ENCODE measurements around the gene VPS37D.
"Not testable (repeated sequence)": the region's sequence is repeated elsewhere in the genome, so short reads cannot be mapped to it uniquely, and the experiment has no call there.

VPS37D gene, protein sequence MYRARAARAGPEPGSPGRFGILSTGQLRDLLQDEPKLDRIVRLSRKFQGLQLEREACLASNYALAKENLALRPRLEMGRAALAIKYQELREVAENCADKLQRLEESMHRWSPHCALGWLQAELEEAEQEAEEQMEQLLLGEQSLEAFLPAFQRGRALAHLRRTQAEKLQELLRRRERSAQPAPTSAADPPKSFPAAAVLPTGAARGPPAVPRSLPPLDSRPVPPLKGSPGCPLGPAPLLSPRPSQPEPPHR

DNA sequence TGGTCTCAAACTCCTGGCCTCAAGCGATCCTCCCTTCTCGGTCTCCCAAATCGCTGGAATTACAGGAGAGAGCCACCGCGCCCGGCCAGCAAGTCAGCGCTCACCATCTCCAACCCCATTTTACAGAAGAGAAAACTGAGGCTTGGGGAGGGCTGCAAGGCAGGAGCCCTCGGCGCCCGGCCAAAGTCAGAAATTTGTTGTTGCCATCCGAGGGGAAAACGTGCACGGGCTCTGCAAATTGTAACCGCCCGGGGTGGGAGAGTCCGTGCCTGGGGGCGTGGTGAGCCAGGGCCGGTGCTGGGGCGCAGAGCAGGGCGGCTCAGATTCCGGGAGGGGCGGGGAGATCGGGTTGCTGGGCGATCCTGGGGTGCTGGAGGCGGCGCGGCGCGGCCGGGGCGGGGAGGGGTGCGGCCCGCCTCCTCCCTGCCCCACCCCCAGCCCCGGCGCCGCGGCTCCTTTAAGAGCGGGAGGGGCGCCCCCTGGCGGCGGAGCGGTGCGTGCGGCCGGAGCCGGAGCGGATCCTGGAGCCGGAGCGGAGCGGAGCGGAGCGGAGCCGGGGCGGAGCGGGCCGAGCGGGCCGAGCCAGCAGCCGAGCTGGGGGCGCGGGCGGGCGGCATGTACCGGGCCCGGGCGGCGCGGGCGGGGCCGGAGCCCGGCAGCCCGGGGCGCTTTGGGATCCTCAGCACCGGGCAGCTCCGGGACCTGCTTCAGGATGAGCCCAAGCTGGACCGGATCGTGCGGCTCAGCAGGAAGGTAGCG lies at the start of gene VPS37D:
Gene VPS37D (plus strand): TSS at position 488 of the 759 bp plus-strand sequence. CDS start 128 bp downstream, at position 616.
- peak; percentile 86 for DNase-seq (ENCODE audit: low read depth, low spot score)

DNA sequence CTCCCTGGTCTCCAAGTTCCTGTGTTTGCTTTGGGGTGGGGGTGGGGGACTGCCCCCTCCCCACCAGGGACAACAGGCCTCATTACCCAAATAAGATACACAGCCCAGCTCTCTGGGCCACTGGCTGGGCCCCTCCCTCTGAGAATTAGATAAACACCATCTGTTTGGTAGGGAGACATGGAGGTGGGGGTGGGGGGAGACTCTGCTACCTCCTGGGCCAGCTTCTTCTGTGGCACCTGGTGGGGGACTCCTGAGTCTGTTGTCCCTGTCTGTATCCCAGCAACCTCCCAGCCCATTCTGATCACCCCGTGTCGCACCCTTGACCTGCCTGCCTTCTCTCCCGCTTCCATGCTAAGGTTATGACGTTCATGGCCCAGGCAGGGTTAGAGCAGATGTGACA lies 49.1 kb upstream of the VPS37D start:
- no peak for DNase-seq (ENCODE audit: low read depth, low spot score)

DNA sequence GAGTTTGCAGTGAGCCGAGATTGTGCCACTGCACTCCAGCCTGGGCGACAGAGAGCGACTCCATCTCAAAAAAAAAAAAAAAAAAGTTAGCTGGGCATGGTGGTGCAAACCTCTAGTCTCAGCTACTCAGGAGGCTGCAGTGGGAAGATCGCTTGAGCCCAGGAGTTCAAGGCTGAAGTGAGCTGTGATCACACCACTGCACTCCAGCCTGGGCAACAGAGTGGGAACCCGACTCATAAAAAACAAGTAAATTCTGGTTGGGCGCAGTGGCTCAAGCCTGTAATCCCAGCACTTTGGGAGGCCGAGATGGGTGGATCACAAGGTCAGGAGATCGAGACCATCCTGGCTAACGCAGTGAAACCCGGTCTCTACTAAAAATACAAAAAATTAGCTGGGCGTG lies 48.2 kb upstream of the VPS37D start:
- not testable (repeated sequence) for DNase-seq (ENCODE audit: low read depth, low spot score)

DNA sequence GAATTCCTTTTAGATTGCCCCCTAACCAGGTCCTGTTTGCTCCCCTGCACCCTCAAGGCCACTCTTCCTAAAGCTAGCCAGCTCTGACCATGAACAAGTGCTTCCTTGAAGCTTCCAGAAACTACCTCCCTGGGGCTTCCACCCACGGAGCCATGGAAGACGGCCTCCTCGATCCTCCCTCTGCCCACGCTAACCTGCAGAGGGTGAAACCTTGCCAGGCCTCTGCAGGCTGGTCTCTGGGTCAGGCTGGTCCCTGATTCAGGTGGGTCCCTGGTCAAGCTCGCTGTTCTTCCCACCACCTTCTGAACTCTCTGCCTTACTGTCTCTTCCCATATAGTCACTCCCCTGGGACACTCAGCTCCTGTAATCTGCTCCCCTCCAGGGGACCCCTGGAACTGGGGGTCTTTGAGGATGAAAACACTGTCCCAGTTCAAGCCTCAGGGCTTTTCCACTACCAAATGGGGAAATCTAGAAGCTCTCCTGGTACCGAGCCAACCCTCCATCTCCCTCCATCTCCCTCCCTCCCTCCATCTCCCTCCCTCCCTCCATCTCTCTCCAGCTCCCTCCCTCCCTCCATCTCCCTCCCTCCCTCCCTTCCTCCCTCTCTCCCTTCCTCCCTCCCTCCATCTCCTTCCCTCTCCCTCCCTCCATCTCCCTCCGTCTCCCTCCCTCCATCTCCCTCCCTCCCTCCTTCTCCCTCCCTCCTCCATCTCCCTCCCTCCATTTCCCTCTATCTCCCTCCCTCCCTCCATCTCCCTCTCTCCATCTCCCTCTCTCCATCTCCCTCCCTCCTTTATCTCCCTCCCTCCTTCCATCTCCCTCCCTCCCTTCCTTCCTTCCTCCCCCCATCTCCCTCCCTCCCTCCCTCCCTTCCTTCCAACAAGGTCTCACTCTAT lies 46.2 kb upstream of the VPS37D start:
- DNase-seq (ENCODE audit: low read depth, low spot score) = no peak

DNA sequence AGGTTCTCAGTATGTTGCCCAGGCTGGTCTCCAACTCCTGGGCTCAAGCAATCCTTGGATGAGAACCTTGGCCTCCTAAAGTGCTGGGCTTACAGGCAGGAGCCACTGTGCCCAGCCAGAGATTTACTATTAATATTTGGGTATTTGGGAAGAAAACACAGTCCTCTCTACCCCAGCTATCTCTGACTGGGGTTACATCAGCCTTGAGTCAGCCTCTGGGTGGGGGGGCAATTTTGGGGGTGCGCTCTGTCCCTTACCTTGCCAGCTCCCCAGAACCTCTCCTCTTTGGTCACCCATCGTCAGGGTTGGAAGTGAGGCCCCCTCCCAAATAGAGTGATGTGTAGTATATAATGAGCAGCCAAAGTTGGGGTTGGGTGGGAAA lies 45.1 kb upstream of the VPS37D start:
- DNase-seq (ENCODE audit: low read depth, low spot score) = no peak

DNA sequence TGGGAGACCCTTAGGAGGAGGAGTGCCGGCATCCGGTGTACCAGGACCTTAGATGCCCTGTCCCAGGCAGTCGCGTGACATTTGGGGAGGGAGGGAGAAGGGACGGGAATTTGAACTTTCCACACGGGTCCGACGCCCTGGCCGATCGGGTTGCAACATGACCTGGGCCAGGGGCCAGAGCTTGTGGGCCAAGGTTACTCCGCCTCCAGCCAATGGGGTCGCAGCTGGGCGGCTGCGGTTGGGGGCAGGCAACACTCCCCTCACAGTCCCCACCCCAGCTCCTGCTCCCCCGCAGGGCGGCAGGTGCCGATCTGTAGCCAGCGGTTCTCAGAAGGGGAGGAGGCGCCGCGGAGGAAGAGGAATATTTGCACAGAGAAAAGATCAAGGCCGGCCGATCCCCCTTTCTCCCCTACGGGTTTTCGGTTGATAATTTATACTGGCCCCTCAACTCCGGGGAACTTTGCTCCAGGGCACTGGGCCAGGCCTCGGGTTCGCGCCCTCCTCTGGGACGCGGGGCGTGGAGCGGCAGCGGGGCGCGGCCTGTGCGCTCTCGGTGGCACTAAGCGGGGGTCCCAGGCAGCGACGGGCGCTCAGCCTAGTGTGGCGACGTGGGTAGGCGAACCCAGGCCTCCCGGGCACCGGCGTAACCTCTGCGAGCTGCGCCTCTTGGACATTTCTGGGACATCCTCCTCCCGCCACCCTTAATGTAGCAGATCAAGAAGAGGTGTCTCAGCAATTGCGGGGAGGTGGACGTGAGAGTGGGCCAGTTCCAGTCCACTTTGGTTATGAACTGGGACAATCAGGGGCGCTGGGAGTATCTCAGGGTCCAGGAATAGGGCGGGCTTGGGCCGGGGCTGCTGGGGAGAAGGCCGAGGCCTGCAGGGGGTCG lies 44.5 kb upstream of the VPS37D start:
- peak; percentile 70 for DNase-seq (ENCODE audit: low read depth, low spot score)

DNA sequence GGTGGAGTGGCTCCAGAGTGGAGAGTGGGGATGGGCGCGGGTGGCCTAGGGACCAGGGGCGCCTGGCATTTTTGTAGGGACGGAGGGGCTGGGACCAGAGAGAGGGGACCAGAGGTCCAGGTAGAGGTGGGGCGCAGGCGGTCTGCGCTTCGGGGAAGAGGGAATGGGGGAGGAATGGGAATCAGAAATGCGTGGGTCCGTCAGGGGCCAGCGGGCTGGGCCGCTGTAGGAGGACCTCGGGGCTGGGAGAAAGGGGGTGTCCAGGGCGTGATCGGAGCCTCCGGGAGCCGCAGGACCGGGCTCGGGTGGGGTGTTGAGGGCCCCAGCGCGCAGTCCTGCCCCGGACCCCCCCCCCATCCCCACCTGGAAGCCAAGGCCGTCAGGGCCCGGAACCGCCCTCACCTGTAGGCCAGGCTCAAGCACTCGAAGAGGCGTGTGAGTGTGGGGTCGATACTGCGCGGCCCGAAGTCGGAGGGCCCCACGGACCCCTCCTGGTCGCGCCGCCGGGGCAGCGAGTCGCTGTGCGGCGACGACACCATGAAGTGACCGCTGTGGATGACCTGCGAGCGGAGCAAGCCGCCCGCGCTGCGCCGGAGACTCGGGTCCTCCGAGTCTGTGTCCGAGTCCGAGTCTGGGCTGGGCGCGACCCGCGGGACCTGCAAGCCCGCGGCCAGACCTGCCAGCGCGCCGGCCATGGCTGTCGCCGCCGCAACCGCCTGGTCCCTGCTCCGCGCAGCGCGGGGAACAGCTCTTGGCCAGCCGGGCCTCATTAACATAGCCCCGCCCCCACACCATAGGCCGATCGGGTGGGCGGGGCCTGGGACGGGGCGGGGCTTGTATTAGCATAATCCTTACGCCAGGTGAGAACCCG lies 43.6 kb upstream of the VPS37D start, which contains the start of gene MLXIPL:
Gene MLXIPL (minus strand): TSS at position 725 of the 871 bp plus-strand sequence. CDS start 30 bp downstream, at position 695.
- peak; percentile 92 for DNase-seq (ENCODE audit: low read depth, low spot score)

DNA sequence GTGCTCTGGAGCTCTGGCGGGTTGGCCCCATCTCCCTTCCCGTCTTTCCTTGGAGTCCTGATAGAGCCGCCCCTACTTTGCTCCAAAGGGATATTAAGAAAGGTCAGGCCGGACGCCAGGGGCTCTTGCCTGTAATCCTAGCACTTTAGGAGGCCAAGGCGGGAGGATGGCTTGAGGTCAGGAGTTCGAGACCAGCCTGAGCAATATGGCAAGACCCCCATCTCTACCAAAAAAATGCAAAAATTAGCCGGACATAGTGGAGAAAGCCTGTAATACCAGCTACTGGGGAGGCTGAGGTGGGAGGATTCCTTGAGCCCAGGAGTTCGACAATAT lies 43.0 kb upstream of the VPS37D start:
- DNase-seq (ENCODE audit: low read depth, low spot score) = no peak

DNA sequence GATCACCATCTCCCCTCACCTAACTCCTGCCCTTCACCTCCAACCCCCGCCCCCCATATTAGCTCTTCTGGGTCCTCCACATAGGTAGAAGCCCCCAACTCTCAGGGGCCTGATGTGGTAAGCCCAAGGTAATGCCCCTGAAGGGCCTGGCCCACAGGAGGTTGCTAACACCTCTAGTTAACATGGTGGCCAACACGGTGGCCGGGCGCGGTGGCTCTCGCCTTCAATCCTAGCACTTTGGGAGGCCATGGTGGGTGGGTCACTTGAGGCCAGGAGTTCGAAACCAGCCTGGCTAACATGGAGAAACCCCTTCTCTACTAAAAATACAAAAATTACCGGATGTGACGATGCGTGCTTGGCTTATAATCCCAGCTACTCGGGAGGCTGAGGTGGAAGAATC lies 42.4 kb upstream of the VPS37D start:
- DNase-seq (ENCODE audit: low read depth, low spot score) = no peak

DNA sequence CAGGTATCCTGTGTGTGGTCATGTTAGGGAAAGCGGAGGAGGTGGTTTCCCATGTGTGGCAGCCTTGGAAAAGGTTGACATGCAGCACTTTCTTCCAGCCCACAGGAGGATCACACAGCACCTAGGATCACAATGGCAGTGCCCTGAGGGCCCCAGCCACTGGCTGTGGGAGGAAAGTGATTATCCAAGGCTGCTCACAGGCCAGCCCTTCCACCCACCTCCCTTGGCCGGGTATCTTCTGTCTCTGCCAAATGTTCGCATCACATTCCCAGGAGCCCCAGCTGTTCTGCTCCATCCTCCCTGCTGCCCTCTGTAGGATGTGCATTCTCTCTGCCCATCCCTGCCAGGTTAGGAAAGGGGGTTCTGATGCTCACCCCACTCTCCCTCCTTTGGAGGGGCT lies 40.8 kb upstream of the VPS37D start:
- no peak for DNase-seq (ENCODE audit: low read depth, low spot score)

DNA sequence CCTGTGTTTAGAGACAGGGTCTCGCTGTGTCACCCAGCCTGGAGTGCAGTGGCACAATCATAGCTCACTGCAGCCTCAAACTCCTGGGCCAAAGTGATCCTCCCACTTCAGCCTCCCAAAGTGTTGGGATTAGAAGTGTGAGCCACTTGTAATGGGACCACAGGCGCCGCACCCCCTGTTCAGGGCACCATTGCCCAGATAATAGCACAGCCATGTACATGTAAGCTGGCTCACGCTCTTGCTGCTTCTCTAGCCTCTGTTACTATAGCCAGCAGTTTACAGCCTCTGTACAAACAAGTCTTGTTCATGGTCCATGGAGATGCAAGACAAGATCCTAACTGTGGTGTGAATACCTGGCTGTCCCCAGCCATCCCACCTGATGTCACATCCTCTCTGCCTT lies 39.1 kb upstream of the VPS37D start:
- no peak for DNase-seq (ENCODE audit: low read depth, low spot score)

DNA sequence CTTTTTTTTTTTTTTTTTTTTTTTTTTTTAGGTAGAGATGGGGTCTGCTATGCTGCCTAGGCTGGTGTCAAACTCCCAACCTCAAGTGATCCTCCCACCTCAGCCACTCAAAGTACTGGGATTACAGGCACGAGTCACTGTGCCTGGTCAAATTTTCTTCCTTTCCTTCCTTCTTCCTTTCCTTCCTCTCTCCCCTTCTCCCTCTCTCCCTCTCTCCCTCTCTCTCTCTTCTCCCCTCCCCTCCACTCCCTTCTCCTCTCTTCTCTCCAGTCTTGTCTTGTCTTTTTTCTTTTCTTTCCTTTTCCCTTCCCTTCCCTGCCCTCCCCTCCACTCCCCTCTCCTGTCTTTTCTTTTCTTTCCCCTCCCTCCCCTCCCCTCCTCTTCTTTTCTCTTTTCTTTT lies 36.1 kb upstream of the VPS37D start:
- DNase-seq (ENCODE audit: low read depth, low spot score) = no peak

DNA sequence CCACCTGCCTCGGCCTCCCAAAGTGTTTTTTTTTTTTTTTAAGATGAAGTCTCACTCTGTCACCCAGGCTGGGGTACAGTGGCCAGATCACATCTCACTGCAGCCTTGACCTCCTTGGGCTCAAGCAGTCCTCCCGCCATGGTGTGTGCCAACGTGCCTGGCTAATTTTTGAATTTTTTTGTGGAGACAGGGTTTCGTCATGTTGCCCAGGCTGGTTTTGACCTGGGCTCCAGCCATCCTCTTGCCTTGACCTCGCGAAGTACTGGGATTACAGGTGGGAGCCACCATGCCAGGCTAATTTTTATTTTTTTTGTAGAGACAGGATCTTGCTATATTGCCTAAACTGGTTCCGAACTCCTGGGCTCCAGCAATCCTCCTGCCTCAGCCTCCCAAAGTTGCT lies 34.3 kb upstream of the VPS37D start:
- no peak for DNase-seq (ENCODE audit: low read depth, low spot score)

DNA sequence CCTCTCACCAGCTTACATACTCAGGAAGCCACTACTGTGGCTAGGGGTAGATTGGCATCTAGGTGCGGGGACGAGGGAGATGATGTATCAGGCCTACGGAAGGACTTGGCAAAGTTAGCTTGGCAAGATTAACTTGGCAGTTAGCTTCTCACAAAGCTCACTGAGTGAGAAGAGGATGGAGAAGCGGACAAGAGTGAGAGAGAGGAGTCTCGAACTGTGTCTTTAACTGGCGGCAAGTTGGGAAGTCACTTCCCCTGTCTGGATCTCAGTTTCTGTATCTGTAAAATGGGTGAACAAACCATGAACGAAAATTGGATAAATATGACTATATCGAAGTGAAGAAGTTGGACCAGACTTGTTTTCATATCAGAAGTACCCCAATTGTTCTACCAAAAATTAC lies 33.8 kb upstream of the VPS37D start:
- DNase-seq (ENCODE audit: low read depth, low spot score) = no peak

DNA sequence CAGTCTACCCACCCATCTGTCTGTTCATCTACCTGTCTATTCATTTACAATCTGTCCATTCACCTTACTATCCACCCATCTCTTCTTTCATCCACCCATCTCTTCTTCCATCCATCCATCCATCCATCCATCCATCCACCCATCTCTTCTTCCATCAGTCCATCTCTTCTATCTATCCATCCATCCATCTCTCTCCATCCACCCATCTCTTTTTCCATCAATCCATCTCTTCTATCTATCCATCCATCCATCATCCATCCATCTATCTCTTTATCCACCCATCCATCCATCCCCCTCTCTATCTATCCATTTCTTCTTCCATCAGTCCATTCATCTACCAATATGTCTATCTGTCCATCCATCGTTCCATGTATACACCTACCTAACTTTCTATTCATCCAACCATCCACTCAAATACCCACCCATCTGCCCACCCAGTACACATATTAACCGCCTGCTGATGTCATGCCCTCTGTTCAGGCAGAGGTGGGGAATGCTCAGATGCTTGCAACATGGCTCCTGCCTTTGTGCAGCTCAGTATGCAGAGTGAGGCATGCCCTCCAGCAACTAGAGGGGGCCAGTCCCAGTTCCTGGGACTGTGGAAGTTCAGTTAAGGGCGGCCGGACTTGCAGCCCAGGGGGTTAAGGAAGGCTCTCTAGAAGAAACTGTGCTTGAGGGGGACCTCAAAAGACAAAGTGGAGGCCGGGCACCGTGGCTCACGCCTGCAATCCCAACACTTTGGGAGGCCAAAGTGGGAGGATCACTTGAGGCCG lies 32.0 kb upstream of the VPS37D start:
- DNase-seq (ENCODE audit: low read depth, low spot score) = peak; percentile 58

DNA sequence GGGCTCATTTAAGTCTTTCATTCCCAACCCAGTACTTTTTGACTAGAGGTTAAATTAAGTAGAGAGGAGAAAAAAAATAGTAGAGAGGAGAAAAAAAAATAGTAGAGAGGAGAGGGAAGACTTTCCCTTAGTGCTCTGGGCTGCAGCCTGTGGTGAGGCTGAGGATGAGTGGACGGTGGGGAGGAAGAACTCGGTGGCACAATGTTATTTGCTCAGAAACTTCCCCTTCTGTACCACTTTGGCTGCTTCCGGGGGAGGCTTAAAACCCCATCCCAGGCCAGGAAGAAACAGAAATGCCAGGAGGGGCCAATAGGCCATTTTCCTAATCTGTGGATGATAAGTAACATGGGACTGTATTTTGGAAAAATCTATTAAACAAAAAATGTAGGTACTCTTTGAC lies 28.7 kb upstream of the VPS37D start:
- DNase-seq (ENCODE audit: low read depth, low spot score) = no peak

DNA sequence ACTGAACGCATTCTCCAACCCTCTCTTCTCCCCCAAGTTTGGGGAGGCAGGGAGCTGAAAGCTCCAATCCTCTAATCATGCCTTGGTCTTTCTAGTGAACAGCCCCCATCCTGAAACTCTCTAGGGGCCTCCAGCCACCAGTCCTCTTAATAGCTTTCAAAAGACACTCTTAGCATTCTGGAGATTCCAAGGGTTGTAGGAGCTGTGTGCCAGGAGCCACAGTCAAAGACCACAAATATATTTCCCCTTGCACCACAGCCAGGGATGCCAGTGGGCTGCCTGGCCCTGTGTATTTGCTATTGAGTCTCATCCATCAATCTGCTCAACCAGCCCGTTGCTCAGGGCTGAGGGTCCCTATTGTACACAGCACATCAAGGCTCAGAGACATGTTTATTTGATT lies 24.8 kb upstream of the VPS37D start:
- DNase-seq (ENCODE audit: low read depth, low spot score) = no peak

DNA sequence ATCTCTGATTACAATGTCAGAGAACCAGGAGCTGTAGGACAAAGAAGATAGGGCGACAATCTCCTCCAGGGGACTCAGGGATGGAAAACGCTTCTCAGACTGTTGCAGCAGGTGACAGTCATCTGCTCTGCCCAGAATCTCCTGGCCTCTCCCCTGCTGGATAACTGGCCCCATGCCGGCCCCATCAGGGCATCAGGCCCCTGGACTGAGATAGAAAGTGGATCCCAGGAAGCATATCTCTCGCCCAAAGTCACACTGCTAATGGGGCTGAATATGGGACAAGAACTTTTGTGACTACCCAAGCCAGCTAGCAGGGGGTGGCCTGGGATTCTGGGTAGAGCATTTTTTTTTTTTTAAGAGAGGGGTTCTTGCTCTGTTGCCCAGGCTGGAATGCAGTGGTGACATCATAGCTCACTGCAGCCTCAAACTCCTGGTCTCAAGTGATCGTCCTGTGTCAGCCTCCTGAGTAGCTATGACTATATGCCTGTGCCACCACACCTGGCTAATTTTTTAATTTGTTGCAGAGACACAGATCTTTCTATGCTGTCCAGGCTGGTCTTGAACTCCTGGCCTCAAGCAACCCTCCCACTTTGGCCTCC lies 22.8 kb upstream of the VPS37D start:
- DNase-seq (ENCODE audit: low read depth, low spot score) = no peak

DNA sequence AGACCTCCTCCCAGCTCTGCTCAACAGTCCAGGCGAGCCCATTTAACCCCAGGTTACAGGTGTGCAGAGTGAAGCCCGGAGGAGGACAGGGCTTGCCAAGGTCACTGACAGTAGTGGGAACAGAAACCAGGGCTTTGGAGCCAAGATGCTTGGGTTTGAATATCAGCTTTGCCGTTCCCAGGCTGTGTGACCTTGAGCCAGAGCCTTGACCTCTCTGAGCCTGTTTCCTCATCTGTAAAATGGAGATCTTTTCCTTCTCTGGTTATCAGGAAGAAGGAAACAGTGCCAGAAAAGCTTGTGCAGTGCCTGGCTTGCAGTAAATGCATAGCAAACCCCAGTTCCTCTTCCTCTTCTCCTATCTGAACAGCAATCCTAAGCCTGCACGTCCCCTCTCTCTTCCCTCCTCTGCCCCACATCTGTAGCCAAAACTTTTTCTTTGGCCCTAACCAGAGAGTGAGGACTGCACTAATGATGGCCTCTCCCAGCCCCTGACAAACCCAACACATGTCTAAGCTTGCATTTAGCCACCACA lies 21.9 kb upstream of the VPS37D start:
- DNase-seq (ENCODE audit: low read depth, low spot score) = no peak

All from ELF-1 (cell line).